Naive thymus-derived CD4-positive, alpha-beta T cell (primary cell): Measurements from ENCODE around the gene CYB5B. TPM values are rescaled to one million over a fixed set of nuclear protein-coding genes. Genes with fewer than 3 reads are reported as not detected.

ENCODE experiments used
- ATAC-seq: fragments of 150-1000 bp; cut with Tn5 transposase; 2 replicates; pipeline ENCODE4 v1.10.0; 2021; ENCODE audit warnings: mild to moderate bottlenecking, moderate library complexity
- CTCF ChIA-PET: fragments of 350-600 bp; sonication (Branson Sonifier 250); formaldehyde crosslinking; loops from one replicate; lab custom pipeline; 2021; ENCODE audit warnings: antibody characterized with exemption; lab: Charles Lee
- POLR2A ChIA-PET: fragments of 350-600 bp; sonication (Branson Sonifier 250); formaldehyde crosslinking; loops from one replicate; lab custom pipeline; 2021; ENCODE audit warnings: antibody characterized with exemption, inconsistent platforms; lab: Charles Lee
- DNase-seq, 9 donors: peaks; one replicate each; pipeline versions ENCODE4 v3.0.0 to v3.0.0-alpha.2; 2020 to 2022; ENCODE audit warnings: mixed read lengths in 1 of 9
- H3K27ac ChIP-seq: one replicate; pipeline ENCODE4 v1.7.0; 2013; ENCODE audit warnings: mild to moderate bottlenecking, low read depth, low read length, moderate library complexity
- H3K27me3 ChIP-seq, 2 donors: one replicate each; pipeline ENCODE4 v1.7.0; 2013; ENCODE audit warnings: low read length in 2 of 2, mild to moderate bottlenecking in 2 of 2, moderate library complexity in 2 of 2; ENCODE audit not compliant: control insufficient read depth in 2 of 2, insufficient read depth in 2 of 2
- H3K36me3 ChIP-seq, 3 experiments: 1 replicate in 2 of 3; 2 replicates in 1 of 3; pipeline ENCODE4 v1.7.0; 2013; ENCODE audit warnings: low read length in 3 of 3, mild to moderate bottlenecking in 3 of 3, moderate library complexity in 1 of 3; ENCODE audit not compliant: insufficient read depth in 3 of 3, control insufficient read depth in 2 of 3
- H3K4me1 ChIP-seq, 2 donors: one replicate each; pipeline ENCODE4 v1.7.0; 2013; ENCODE audit warnings: low read length in 2 of 2, mild to moderate bottlenecking in 2 of 2, moderate library complexity in 1 of 2; ENCODE audit not compliant: control insufficient read depth in 2 of 2, insufficient read depth in 2 of 2
- H3K4me3 ChIP-seq: 2 replicates; pipeline ENCODE4 v1.7.0; 2013; ENCODE audit warnings: mild to moderate bottlenecking, low read length
- H3K9me3 ChIP-seq, 3 experiments: 1 replicate in 2 of 3; 2 replicates in 1 of 3; pipeline ENCODE4 v1.7.0; 2013; ENCODE audit warnings: low read length in 3 of 3; ENCODE audit not compliant: control insufficient read depth in 2 of 3
- H3K27ac Mint-ChIP-seq, 9 donors: one replicate each; pipeline ENCODE4 v1.8.0; 2020 to 2022; ENCODE audit warnings: mixed read lengths in 9 of 9, mild to moderate bottlenecking in 8 of 9, moderate library complexity in 5 of 9, inconsistent platforms in 2 of 9
- H3K27me3 Mint-ChIP-seq, 5 donors: one replicate each; pipeline ENCODE4 v1.8.0; 2021 to 2022; ENCODE audit warnings: mixed read lengths in 5 of 5, mild to moderate bottlenecking in 1 of 5
- H3K36me3 Mint-ChIP-seq, 5 donors: one replicate each; pipeline ENCODE4 v1.8.0; 2020 to 2022; ENCODE audit warnings: mixed read lengths in 5 of 5, mild to moderate bottlenecking in 3 of 5, inconsistent platforms in 1 of 5
- H3K4me1 Mint-ChIP-seq, 7 donors: one replicate each; pipeline ENCODE4 v1.8.0; 2020 to 2022; ENCODE audit warnings: mixed read lengths in 7 of 7, mild to moderate bottlenecking in 3 of 7, inconsistent platforms in 1 of 7
- H3K4me3 Mint-ChIP-seq, 10 donors: one replicate each; pipeline ENCODE4 v1.8.0; 2020 to 2022; ENCODE audit warnings: mild to moderate bottlenecking in 10 of 10, mixed read lengths in 10 of 10, moderate library complexity in 6 of 10, inconsistent platforms in 2 of 10
- H3K9me3 Mint-ChIP-seq, 11 donors: one replicate each; pipeline ENCODE4 v1.8.0; 2020 to 2022; ENCODE audit warnings: mixed read lengths in 11 of 11, mild to moderate bottlenecking in 4 of 11, inconsistent platforms in 1 of 11, moderate library complexity in 1 of 11
- intact Hi-C, 2 donors: fragments of 100-400 bp; cut with micrococcal nuclease; formaldehyde crosslinking; loops; one replicate each; pipeline ENCODE4 v1.15.1; 2023
- polyA plus RNA-seq, 2 donors: library from polyadenylated mRNA; unstranded; fragments of 300-500 nt; fragmentation: Illumina TruSeq; gene quantifications; one replicate each; pipeline ENCODE4 v1.2.3, GENCODE V29; 2021
- total RNA-seq, 6 experiments: library from RNA in 5 of 6; stranded (reverse) in 5 of 6; gene quantifications; 1 replicate in 5 of 6; 2 replicates in 1 of 6; pipeline ENCODE4 v1.2.3 and lab custom pipeline; 2021 to 2026

Gene CYB5B
- total and polyA plus RNA-seq, 7 experiments from 2014 or later: 29.6 to 148 (median 49.2) TPM

GRCh38 chr16:69448470-69449193 is 24.2 kb downstream of the CYB5B start:
- H3K9me3 Mint-ChIP-seq: no peaks in the 10 kb centered on the region
- peaks cover 5 to 29% (median 22%) of the 10 kb centered on the region in 7 donors for H3K4me1 Mint-ChIP-seq
- H3K27me3 Mint-ChIP-seq: no peaks in the 10 kb centered on the region
- H3K4me3 Mint-ChIP-seq: no peak overlapping the region
- intact Hi-C loops: no loop called here
- DNase-seq: no peak
- H3K27ac Mint-ChIP-seq: peak overlapping the region in 4 of 9 donors; percentile 6 to 26 (median 15)
- H3K36me3 ChIP-seq: peaks cover 0 to 24% (median 0%) of the 10 kb centered on the region in 3 experiments
- CTCF ChIA-PET: interaction anchor here (0.7 kb wide), 1 partner anchor 8 kb away, joined by 4 read pairs; no protein-coding TSS in a partner anchor
- H3K36me3 Mint-ChIP-seq: peaks cover 8 to 38% (median 30%) of the 10 kb centered on the region in 5 donors
- H3K4me1 ChIP-seq: peaks cover 7 to 14% of the 10 kb centered on the region in 2 donors
- no peak for ATAC-seq
- no peaks in the 10 kb centered on the region for H3K9me3 ChIP-seq
- POLR2A ChIA-PET: interaction anchor here (0.7 kb wide), 1 partner anchor 18 kb away, joined by 3 read pairs; no protein-coding TSS in a partner anchor
- no peak overlapping the region for H3K27ac ChIP-seq
- no peak overlapping the region for H3K4me3 ChIP-seq
- H3K27me3 ChIP-seq: no peaks in the 10 kb centered on the region

- peaks cover 0 to 24% (median 0%) of the 10 kb centered on the region in 3 experiments for H3K36me3 ChIP-seq
- no peaks in the 10 kb centered on the region for H3K27me3 ChIP-seq
- no peaks in the 10 kb centered on the region for H3K9me3 ChIP-seq
- no peaks in the 10 kb centered on the region for H3K4me1 ChIP-seq
- no peak overlapping the region for H3K27ac ChIP-seq
- intact Hi-C loops: no loop called here
- H3K4me3 ChIP-seq: no peak overlapping the region
- peaks cover 8 to 51% (median 30%) of the 10 kb centered on the region in 5 donors for H3K36me3 Mint-ChIP-seq
- no peak overlapping the region for H3K4me3 Mint-ChIP-seq
- H3K9me3 Mint-ChIP-seq: no peaks in the 10 kb centered on the region
- H3K4me1 Mint-ChIP-seq: peaks cover 0 to 27% (median 8%) of the 10 kb centered on the region in 7 donors
- ChIA-PET CTCF (no interaction called here), POLR2A (no interaction called here)
- peak overlapping the region in 1 of 9 donors; percentile 83 for H3K27ac Mint-ChIP-seq
- H3K27me3 Mint-ChIP-seq: no peaks in the 10 kb centered on the region
- no peak for ATAC-seq
- no peak for DNase-seq
Observed at GRCh38 chr16:69451166-69451565, 26.7 kb downstream of the CYB5B start.

GRCh38 chr16:69453936-69454335 is 29.5 kb downstream of the CYB5B start:
- H3K27ac Mint-ChIP-seq: peak overlapping the region in 1 of 9 donors; percentile 8
- POLR2A ChIA-PET: interaction anchor here (1.1 kb wide), 1 partner anchor 10 kb away, joined by 3 read pairs; no protein-coding TSS in a partner anchor
- peaks cover 0 to 47% (median 19%) of the 10 kb centered on the region in 5 donors for H3K36me3 Mint-ChIP-seq
- Histone ChIP-seq H3K4me1 (no peaks in the 10 kb centered on the region), H3K27ac (no peak overlapping the region), H3K9me3 (no peaks in the 10 kb centered on the region), H3K4me3 (no peak overlapping the region), H3K36me3 (peaks cover 0 to 9% (median 0%) of the 10 kb centered on the region in 3 experiments), H3K27me3 (no peaks in the 10 kb centered on the region)
- H3K4me3 Mint-ChIP-seq: no peak overlapping the region
- ATAC-seq: no peak
- no peak for DNase-seq
- H3K4me1 Mint-ChIP-seq: peaks cover 0 to 30% (median 7%) of the 10 kb centered on the region in 7 donors
- intact Hi-C loops: no loop called here
- CTCF ChIA-PET: no interaction called here
- no peaks in the 10 kb centered on the region for H3K9me3 Mint-ChIP-seq
- no peaks in the 10 kb centered on the region for H3K27me3 Mint-ChIP-seq

GRCh38 chr16:69463876-69464275 is 39.5 kb downstream of the CYB5B start:
- Mint-ChIP-seq H3K4me1 (peaks cover 5 to 50% (median 21%) of the 10 kb centered on the region in 7 donors), H3K9me3 (no peaks in the 10 kb centered on the region), H3K27ac (peak overlapping the region in 6 of 9 donors; percentile 19 to 90 (median 51)), H3K27me3 (no peaks in the 10 kb centered on the region), H3K4me3 (no peak overlapping the region), H3K36me3 (peaks cover 3 to 34% (median 6%) of the 10 kb centered on the region in 5 donors)
- ChIA-PET POLR2A (interaction anchor here (1.2 to 1.5 kb wide), 2 partner anchors 8 to 100 kb away, joined by 3 to 4 read pairs; no protein-coding TSS in a partner anchor), CTCF (interaction anchor here (1.2 to 1.9 kb wide), 2 partner anchors 14 to 68 kb away, joined by 4 to 5 read pairs; no protein-coding TSS in a partner anchor)
- H3K36me3 ChIP-seq: peaks cover 0 to 15% (median 6%) of the 10 kb centered on the region in 3 experiments
- no peaks in the 10 kb centered on the region for H3K9me3 ChIP-seq
- no peak for DNase-seq
- intact Hi-C loops: loop anchor here in 1 of 2 donors (2.0 kb wide), 1 partner anchor 101 kb away; the partner anchor contains the start of gene NFAT5
- H3K27ac ChIP-seq: no peak overlapping the region
- no peaks in the 10 kb centered on the region for H3K27me3 ChIP-seq
- no peaks in the 10 kb centered on the region for H3K4me1 ChIP-seq
- no peak overlapping the region for H3K4me3 ChIP-seq
- ATAC-seq: no peak

- Mint-ChIP-seq H3K4me1 (peaks cover 5 to 58% (median 28%) of the 10 kb centered on the region in 7 donors), H3K36me3 (peaks cover 3 to 31% (median 6%) of the 10 kb centered on the region in 5 donors), H3K27ac (peak overlapping the region; percentile 43 to 90 (median 59)), H3K27me3 (no peaks in the 10 kb centered on the region), H3K9me3 (no peaks in the 10 kb centered on the region), H3K4me3 (peak overlapping the region in 1 of 10 donors; percentile 77)
- H3K27ac ChIP-seq: no peak overlapping the region
- H3K4me3 ChIP-seq: no peak overlapping the region
- ChIA-PET POLR2A (interaction anchor here (1.5 kb wide), 1 partner anchor 9 kb away, joined by 3 read pairs; no protein-coding TSS in a partner anchor), CTCF (interaction anchor here (0.5 to 1.9 kb wide), 3 partner anchors 13 to 69 kb away, joined by 3 to 5 read pairs (median 4); no protein-coding TSS in a partner anchor)
- intact Hi-C loops: loop anchor here (1.0 to 5.0 kb wide), 4 partner anchors 21 to 100 kb away; partner anchors contain the start of gene NFAT5 (in 1 of the 2)
- H3K4me1 ChIP-seq: peaks cover 0 to 3% of the 10 kb centered on the region in 2 donors
- peaks cover 0 to 11% (median 0%) of the 10 kb centered on the region in 3 experiments for H3K36me3 ChIP-seq
- peak in 1 of 9 donors; percentile 8 for DNase-seq
- H3K9me3 ChIP-seq: no peaks in the 10 kb centered on the region
- H3K27me3 ChIP-seq: no peaks in the 10 kb centered on the region
- ATAC-seq: peak; percentile 46
Observed at GRCh38 chr16:69465083-69465721, 40.8 kb downstream of the CYB5B start.

GRCh38 chr16:69465881-69466280 is 41.5 kb downstream of the CYB5B start:
- Mint-ChIP-seq H3K9me3 (no peaks in the 10 kb centered on the region), H3K36me3 (peaks cover 3 to 27% (median 6%) of the 10 kb centered on the region in 5 donors), H3K4me1 (peaks cover 5 to 57% (median 30%) of the 10 kb centered on the region in 7 donors), H3K27me3 (no peaks in the 10 kb centered on the region), H3K27ac (peak overlapping the region in 4 of 9 donors; percentile 41 to 90 (median 78)), H3K4me3 (no peak overlapping the region)
- Histone ChIP-seq H3K27me3 (no peaks in the 10 kb centered on the region), H3K4me3 (no peak overlapping the region), H3K9me3 (no peaks in the 10 kb centered on the region), H3K36me3 (peaks cover 0 to 11% (median 0%) of the 10 kb centered on the region in 3 experiments), H3K27ac (no peak overlapping the region), H3K4me1 (peaks cover 0 to 3% of the 10 kb centered on the region in 2 donors)
- POLR2A ChIA-PET: no interaction called here
- no peak for DNase-seq
- no peak for ATAC-seq
- intact Hi-C loops: loop anchor here (1.0 to 5.0 kb wide), 4 partner anchors 22 to 99 kb away; partner anchors contain the start of gene NFAT5 (in 1 of the 2)
- CTCF ChIA-PET: no interaction called here
